Epithelial cell of esophagus (primary cell): ENCODE results near the gene NADK.
"Not testable (repeated sequence)": the region's sequence is repeated elsewhere in the genome, so short reads cannot be mapped to it uniquely, and the experiment has no call there.

Experiments
- DNase-seq: peaks from one replicate; pipeline ENCODE4 v3.0.0; 2010; ENCODE audit warnings: low read depth
- H3K4me3 ChIP-seq: 2 replicates; pipeline ENCODE4 v1.5.1; 2011; ENCODE audit warnings: mild to moderate bottlenecking, low read length, control low read depth
- TF ChIP-seq, protein P1 (sequence below): IDR thresholded peaks from 2 replicates; pipeline ENCODE4 v1.5.1; 2011; ENCODE audit warnings: low read depth, mild to moderate bottlenecking, low read length, control low read depth, inconsistent platforms; ENCODE audit not compliant: insufficient read depth; ENCODE audit errors: missing control alignments

Gene NADK

GRCh38 chr1:1704284-1704957 is 73.8 kb downstream of the NADK start:
- H3K4me3 ChIP-seq, DNase-seq: not testable (repeated sequence)

- TF ChIP-seq, protein P1, sequence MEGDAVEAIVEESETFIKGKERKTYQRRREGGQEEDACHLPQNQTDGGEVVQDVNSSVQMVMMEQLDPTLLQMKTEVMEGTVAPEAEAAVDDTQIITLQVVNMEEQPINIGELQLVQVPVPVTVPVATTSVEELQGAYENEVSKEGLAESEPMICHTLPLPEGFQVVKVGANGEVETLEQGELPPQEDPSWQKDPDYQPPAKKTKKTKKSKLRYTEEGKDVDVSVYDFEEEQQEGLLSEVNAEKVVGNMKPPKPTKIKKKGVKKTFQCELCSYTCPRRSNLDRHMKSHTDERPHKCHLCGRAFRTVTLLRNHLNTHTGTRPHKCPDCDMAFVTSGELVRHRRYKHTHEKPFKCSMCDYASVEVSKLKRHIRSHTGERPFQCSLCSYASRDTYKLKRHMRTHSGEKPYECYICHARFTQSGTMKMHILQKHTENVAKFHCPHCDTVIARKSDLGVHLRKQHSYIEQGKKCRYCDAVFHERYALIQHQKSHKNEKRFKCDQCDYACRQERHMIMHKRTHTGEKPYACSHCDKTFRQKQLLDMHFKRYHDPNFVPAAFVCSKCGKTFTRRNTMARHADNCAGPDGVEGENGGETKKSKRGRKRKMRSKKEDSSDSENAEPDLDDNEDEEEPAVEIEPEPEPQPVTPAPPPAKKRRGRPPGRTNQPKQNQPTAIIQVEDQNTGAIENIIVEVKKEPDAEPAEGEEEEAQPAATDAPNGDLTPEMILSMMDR: no peak
These were observed 74.5 kb downstream of the NADK start for GRCh38 chr1:1703796-1704195.

DNA sequence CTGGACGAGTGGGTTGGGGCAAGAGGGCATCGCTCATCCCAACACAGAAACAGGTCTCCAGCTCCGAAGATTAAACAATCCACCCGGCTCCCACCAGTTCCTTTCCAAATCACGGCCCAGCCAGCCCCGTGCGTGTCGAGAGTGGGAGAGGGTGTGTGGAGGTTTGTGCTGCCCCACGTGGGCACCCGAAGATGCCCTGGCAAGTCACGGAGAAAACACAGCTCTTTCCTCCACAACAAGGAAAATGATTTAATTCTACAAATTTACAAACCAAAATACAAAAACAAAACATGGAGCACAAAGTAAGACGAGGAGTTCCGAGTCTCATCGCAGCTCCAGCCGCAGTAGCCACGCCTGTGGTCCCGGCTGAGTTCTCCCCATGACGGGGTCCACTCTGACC is 75.8 kb downstream of the NADK start:
- not testable (repeated sequence) for DNase-seq, H3K4me3 ChIP-seq

More at GRCh38 chr1:1703796-1704195, 74.5 kb downstream of the NADK start:
- H3K4me3 ChIP-seq: no peak overlapping the region
- DNase-seq: no peak
